GM12891 (cell line): Measurements from ENCODE around the gene USP6NL.

Source experiments
- POLR2A ChIP-seq: IDR thresholded peaks from 2 replicates; pipeline ENCODE4 v1.6.1; 2011; ENCODE audit warnings: low read depth, low read length, control low read depth
- POLR2AphosphoS5 ChIP-seq: IDR thresholded peaks from 2 replicates; pipeline ENCODE4 v1.6.1; 2011; ENCODE audit warnings: low read depth, low read length, control low read depth
- SPI1 ChIP-seq: IDR thresholded peaks from 2 replicates; pipeline ENCODE4 v1.6.1; 2011; ENCODE audit warnings: low read depth, low read length, control low read depth
- TAF1 ChIP-seq: IDR thresholded peaks from 2 replicates; pipeline ENCODE4 v1.6.1; 2011; ENCODE audit warnings: low read depth, low read length, control low read depth

GRCh38 chr10:11643039-11643438 lies 31.6 kb upstream of the USP6NL start:
- TF ChIP-seq POLR2A: no peak
- no peak for TF ChIP-seq SPI1
- TF ChIP-seq TAF1: no peak
- no peak for TF ChIP-seq POLR2AphosphoS5
